T-helper 22 cell (primary cell): ENCODE data around the gene RPS13.
"Not testable (repeated sequence)": the region's sequence is repeated elsewhere in the genome, so short reads cannot be mapped to it uniquely, and the experiment has no call there.

Experiments used
- DNase-seq: peaks from one replicate; pipeline ENCODE4 v3.0.0-alpha.2; 2020; ENCODE audit warnings: low read depth

RPS13 gene

GRCh38 chr11:17077520-17078401, at the start of gene RPS13:
Gene RPS13 (minus strand): TSS chr11:17077667. CDS start chr11:17077641, 26 bp downstream.
- peak; percentile 92 for DNase-seq

- DNase-seq = no peak
Measured at GRCh38 chr11:17121981-17122380, 44.5 kb upstream of the RPS13 start.

GRCh38 chr11:17117262-17117661, 39.8 kb upstream of the RPS13 start:
- no peak for DNase-seq

GRCh38 chr11:17116117-17116516, 38.6 kb upstream of the RPS13 start:
- DNase-seq = no peak

GRCh38 chr11:17107745-17108144, 30.3 kb upstream of the RPS13 start:
- DNase-seq = not testable (repeated sequence)

GRCh38 chr11:17105404-17106040, 28.1 kb upstream of the RPS13 start:
- DNase-seq = not testable (repeated sequence)

- DNase-seq = no peak
Measured at GRCh38 chr11:17102462-17102861, 25.0 kb upstream of the RPS13 start.

- DNase-seq = no peak
Measured at GRCh38 chr11:17098658-17099057, 21.2 kb upstream of the RPS13 start.

- no peak for DNase-seq
Measured at GRCh38 chr11:17098038-17098437, 20.6 kb upstream of the RPS13 start.

GRCh38 chr11:17085976-17086375, 8.5 kb upstream of the RPS13 start:
- DNase-seq = not testable (repeated sequence)

- DNase-seq = no peak
Measured at GRCh38 chr11:17077240-17077519, 287 bp downstream of the RPS13 start.

- no peak for DNase-seq
Measured at GRCh38 chr11:17076517-17077239, 789 bp downstream of the RPS13 start.

GRCh38 chr11:17075506-17075905, 2.0 kb downstream of the RPS13 start:
- DNase-seq = no peak

GRCh38 chr11:17073370-17074027, 4.0 kb downstream of the RPS13 start:
- DNase-seq = no peak

GRCh38 chr11:17067417-17067816, 10.1 kb downstream of the RPS13 start:
- DNase-seq = no peak

GRCh38 chr11:17066691-17067090, 10.8 kb downstream of the RPS13 start:
- DNase-seq = no peak

GRCh38 chr11:17063171-17064002, 14.1 kb downstream of the RPS13 start:
- DNase-seq = no peak

GRCh38 chr11:17051146-17051545, 26.3 kb downstream of the RPS13 start:
- not testable (repeated sequence) for DNase-seq

- DNase-seq = not testable (repeated sequence)
Measured at GRCh38 chr11:17048491-17048890, 29.0 kb downstream of the RPS13 start.

- no peak for DNase-seq
Measured at GRCh38 chr11:17046690-17047089, 30.8 kb downstream of the RPS13 start.
